GM21390 (cell line): ENCODE results near the gene DNAJC8.

ENCODE experiments used
- ATAC-seq: cut with Tn5 transposase; IDR thresholded peaks from one replicate; pipeline ENCODE4 v1.9.1; 2021; ENCODE audit not compliant: unreplicated experiment

Gene DNAJC8

GRCh38 chr1:28208818-28209441, 23.9 kb downstream of the DNAJC8 start:
- ATAC-seq, result no peak

GRCh38 chr1:28205243-28205642, 27.6 kb downstream of the DNAJC8 start:
- ATAC-seq, result no peak

GRCh38 chr1:28200234-28200873, 32.5 kb downstream of the DNAJC8 start:
- ATAC-seq, result no peak

- ATAC-seq, result peak; percentile 83
These were observed 33.2 kb downstream of the DNAJC8 start for GRCh38 chr1:28199328-28200233.

- ATAC-seq, result no peak
These were observed 35.0 kb downstream of the DNAJC8 start for GRCh38 chr1:28197682-28198415.

- ATAC-seq, result no peak
These were observed 36.5 kb downstream of the DNAJC8 start for GRCh38 chr1:28196330-28196729.

- ATAC-seq, result no peak
These were observed 37.0 kb downstream of the DNAJC8 start for GRCh38 chr1:28195780-28196179.

- no peak for ATAC-seq
These were observed 38.3 kb downstream of the DNAJC8 start for GRCh38 chr1:28194326-28195035.

- ATAC-seq, result no peak
These were observed 39.1 kb downstream of the DNAJC8 start for GRCh38 chr1:28193701-28194161.

- ATAC-seq, result no peak
These were observed 41.7 kb downstream of the DNAJC8 start for GRCh38 chr1:28190996-28191645.

GRCh38 chr1:28190337-28190979, 42.4 kb downstream of the DNAJC8 start:
- ATAC-seq, result no peak

- ATAC-seq, result no peak
These were observed 47.8 kb downstream of the DNAJC8 start for GRCh38 chr1:28185071-28185470.

- no peak for ATAC-seq
These were observed 52.2 kb downstream of the DNAJC8 start for GRCh38 chr1:28180306-28181305.

- ATAC-seq, result no peak
These were observed 53.9 kb downstream of the DNAJC8 start for GRCh38 chr1:28178690-28179485.

- ATAC-seq, result peak; percentile 33
These were observed 56.0 kb downstream of the DNAJC8 start, which contains the start of gene PTAFR for GRCh38 chr1:28176492-28177470. Gene PTAFR (minus strand): TSS chr1:28176690. CDS start chr1:28151021, 25,669 bp downstream.

GRCh38 chr1:28175955-28176485, 56.8 kb downstream of the DNAJC8 start:
- ATAC-seq, result no peak
